ENCODE data around the gene ZP1.

ZP1 gene

GRCh38 chr11:60840470-60841430 lies 26.6 kb upstream of the ZP1 start:
- H3K9me3 Mint-ChIP-seq = no peaks in the 10 kb centered on the region
- H3K27me3 Mint-ChIP-seq = no peaks in the 10 kb centered on the region
- peak overlapping the region; percentile 93 for H3K4me3 Mint-ChIP-seq
- ATAC-seq (ENCODE audit: low read depth) (no peak), DNase-seq (ENCODE audit: low spot score in 2 of 2) (no peak)
- peaks cover 39% of the 10 kb centered on the region for H3K4me1 Mint-ChIP-seq
- peaks cover 4% of the 10 kb centered on the region for H3K36me3 Mint-ChIP-seq
- peak overlapping the region; percentile 87 for H3K27ac Mint-ChIP-seq

- peaks cover 39% of the 10 kb centered on the region for H3K4me1 Mint-ChIP-seq
- peaks cover 7% of the 10 kb centered on the region for H3K36me3 Mint-ChIP-seq
- no peaks in the 10 kb centered on the region for H3K27me3 Mint-ChIP-seq
- DNase-seq (ENCODE audit: low spot score in 2 of 2) = peak; percentile 99 to 100
- H3K9me3 Mint-ChIP-seq = no peaks in the 10 kb centered on the region
- peak within 1 kb of the TSS; percentile 93 for H3K4me3 Mint-ChIP-seq
- peak within 1 kb of the TSS; percentile 87 for H3K27ac Mint-ChIP-seq
- ATAC-seq (ENCODE audit: low read depth) = peak; percentile 97
Observed at GRCh38 chr11:60841797-60842667, 25.3 kb upstream of the ZP1 start, which contains the start of gene CCDC86. Gene CCDC86, plus strand, starts transcription at chr11:60842113. Its CDS starts 12 bp downstream, at chr11:60842125.

GRCh38 chr11:60842668-60843600 lies 24.4 kb upstream of the ZP1 start:
- H3K27ac Mint-ChIP-seq = peak overlapping the region; percentile 87
- peaks cover 39% of the 10 kb centered on the region for H3K4me1 Mint-ChIP-seq
- H3K36me3 Mint-ChIP-seq = peaks cover 9% of the 10 kb centered on the region
- no peaks in the 10 kb centered on the region for H3K27me3 Mint-ChIP-seq
- no peak for ATAC-seq (ENCODE audit: low read depth)
- DNase-seq (ENCODE audit: low spot score in 2 of 2) = no peak
- H3K9me3 Mint-ChIP-seq = no peaks in the 10 kb centered on the region
- H3K4me3 Mint-ChIP-seq = peak overlapping the region; percentile 93

DNA sequence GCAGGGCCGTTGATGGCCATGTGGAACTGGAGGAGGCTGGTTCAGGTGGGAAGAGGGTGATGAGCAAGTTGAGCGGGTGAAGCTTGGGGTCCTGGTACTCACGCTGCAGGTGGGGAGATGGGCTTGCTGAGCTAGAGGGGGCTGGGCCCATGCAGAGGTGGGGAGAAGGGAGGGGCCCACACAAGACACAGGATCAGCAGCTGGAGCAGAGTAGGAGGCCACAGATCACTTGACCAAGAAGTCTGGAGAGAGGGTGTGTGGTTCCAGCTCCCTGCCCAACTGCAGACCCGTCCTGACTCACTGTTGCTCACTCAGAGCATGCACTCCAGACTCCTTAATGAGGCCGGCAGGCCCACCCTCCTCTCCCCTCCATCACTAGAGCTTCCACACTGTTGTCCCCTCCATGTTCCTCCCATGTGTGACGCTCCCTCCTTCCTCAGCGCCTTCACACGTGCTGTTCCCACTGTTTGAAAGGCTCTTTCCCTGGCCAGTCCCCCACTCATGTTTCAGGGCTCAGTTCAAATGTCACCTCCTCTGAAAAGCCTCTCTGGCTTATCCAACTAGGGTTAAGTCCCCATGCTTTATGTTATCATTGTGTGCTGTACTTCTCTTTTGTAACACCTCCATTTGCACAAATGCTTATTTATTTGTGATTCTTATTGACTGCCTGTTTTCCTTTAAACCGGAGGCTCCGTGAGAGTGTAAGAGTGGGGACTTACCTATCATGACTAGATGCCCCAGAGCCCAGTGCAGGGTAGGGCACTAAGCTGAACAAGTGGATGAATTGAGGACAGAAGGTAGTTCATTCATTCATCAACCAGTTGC lies 23.1 kb upstream of the ZP1 start:
- Mint-ChIP-seq H3K27me3 (no peaks in the 10 kb centered on the region), H3K36me3 (peaks cover 16% of the 10 kb centered on the region), H3K9me3 (no peaks in the 10 kb centered on the region), H3K4me3 (peak overlapping the region; percentile 93), H3K4me1 (peaks cover 42% of the 10 kb centered on the region), H3K27ac (peak overlapping the region; percentile 87)
- DNase-seq (ENCODE audit: low spot score in 2 of 2) (no peak), ATAC-seq (ENCODE audit: low read depth) (no peak)

DNA sequence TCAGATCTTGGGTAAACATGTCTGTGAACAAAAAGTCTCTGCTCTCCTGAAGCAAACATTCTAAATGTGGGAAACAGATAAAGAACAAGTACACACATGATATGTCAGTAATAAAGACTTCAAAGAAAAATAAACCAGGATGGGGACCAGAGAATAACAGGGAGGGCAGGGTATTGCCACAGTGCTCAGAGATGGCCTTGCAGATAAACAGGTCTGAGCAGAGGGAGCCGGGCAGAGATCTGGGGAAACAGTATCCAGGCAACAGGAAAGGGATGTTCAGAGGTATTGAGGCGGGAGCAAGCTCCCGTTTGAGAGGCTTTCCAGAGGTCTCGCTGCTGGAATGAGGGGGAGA lies 22.5 kb upstream of the ZP1 start:
- Mint-ChIP-seq H3K4me1 (peaks cover 42% of the 10 kb centered on the region), H3K27me3 (no peaks in the 10 kb centered on the region)
- ATAC-seq (ENCODE audit: low read depth) = no peak

GRCh38 chr11:60845338-60845737 lies 22.0 kb upstream of the ZP1 start:
- no peaks in the 10 kb centered on the region for H3K27me3 Mint-ChIP-seq
- peaks cover 20% of the 10 kb centered on the region for H3K36me3 Mint-ChIP-seq
- no peak overlapping the region for H3K4me3 Mint-ChIP-seq
- H3K4me1 Mint-ChIP-seq = peaks cover 41% of the 10 kb centered on the region
- ATAC-seq (ENCODE audit: low read depth) = no peak
- DNase-seq (ENCODE audit: low spot score in 2 of 2) = no peak
- no peaks in the 10 kb centered on the region for H3K9me3 Mint-ChIP-seq
- peak overlapping the region; percentile 13 for H3K27ac Mint-ChIP-seq

More for the DNA sequence above, 22.5 kb upstream of the ZP1 start:
- Mint-ChIP-seq H3K27ac (peak overlapping the region; percentile 13), H3K4me3 (no peak overlapping the region), H3K36me3 (peaks cover 20% of the 10 kb centered on the region), H3K9me3 (no peaks in the 10 kb centered on the region)
- no peak for DNase-seq (ENCODE audit: low spot score in 2 of 2)

- H3K27me3 Mint-ChIP-seq = no peaks in the 10 kb centered on the region
- H3K9me3 Mint-ChIP-seq = no peaks in the 10 kb centered on the region
- peaks cover 35% of the 10 kb centered on the region for H3K36me3 Mint-ChIP-seq
- H3K4me3 Mint-ChIP-seq = no peak overlapping the region
- no peak for DNase-seq (ENCODE audit: low spot score in 2 of 2)
- no peak for ATAC-seq (ENCODE audit: low read depth)
- no peak overlapping the region for H3K27ac Mint-ChIP-seq
- H3K4me1 Mint-ChIP-seq = peaks cover 31% of the 10 kb centered on the region
Observed at GRCh38 chr11:60847281-60847680, 20.1 kb upstream of the ZP1 start.

GRCh38 chr11:60847896-60848295 lies 19.4 kb upstream of the ZP1 start:
- Mint-ChIP-seq H3K36me3 (peaks cover 35% of the 10 kb centered on the region), H3K4me1 (peaks cover 27% of the 10 kb centered on the region), H3K9me3 (no peaks in the 10 kb centered on the region), H3K4me3 (no peak overlapping the region), H3K27ac (no peak overlapping the region), H3K27me3 (no peaks in the 10 kb centered on the region)
- ATAC-seq (ENCODE audit: low read depth) = no peak
- DNase-seq (ENCODE audit: low spot score in 2 of 2) = no peak

DNA sequence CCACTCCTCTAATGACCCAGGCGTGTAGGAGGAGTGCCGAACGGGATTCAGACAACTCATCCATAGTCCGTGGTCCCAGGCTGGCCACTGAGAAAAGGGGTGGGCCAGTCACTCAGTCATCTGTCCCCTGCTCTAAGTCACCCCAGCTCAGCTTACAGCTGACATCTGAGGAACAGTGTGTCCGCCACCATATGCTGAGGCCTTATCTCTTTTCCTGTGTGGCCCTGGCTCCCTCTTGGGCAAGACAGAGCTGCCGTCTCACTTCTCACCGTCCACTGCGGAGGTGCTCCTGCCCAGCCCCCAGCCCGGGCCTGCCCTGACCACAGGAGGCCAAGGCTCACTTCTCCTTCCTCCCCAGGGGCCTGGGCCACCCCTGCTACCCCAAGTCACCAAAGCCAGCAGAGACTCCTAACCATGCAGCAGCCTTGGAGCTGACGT lies 18.6 kb upstream of the ZP1 start:
- H3K9me3 Mint-ChIP-seq = no peaks in the 10 kb centered on the region
- DNase-seq (ENCODE audit: low spot score in 2 of 2) (no peak), ATAC-seq (ENCODE audit: low read depth) (no peak)
- H3K4me3 Mint-ChIP-seq = no peak overlapping the region
- no peak overlapping the region for H3K27ac Mint-ChIP-seq
- peaks cover 20% of the 10 kb centered on the region for H3K4me1 Mint-ChIP-seq
- H3K27me3 Mint-ChIP-seq = no peaks in the 10 kb centered on the region
- H3K36me3 Mint-ChIP-seq = peaks cover 38% of the 10 kb centered on the region

DNA sequence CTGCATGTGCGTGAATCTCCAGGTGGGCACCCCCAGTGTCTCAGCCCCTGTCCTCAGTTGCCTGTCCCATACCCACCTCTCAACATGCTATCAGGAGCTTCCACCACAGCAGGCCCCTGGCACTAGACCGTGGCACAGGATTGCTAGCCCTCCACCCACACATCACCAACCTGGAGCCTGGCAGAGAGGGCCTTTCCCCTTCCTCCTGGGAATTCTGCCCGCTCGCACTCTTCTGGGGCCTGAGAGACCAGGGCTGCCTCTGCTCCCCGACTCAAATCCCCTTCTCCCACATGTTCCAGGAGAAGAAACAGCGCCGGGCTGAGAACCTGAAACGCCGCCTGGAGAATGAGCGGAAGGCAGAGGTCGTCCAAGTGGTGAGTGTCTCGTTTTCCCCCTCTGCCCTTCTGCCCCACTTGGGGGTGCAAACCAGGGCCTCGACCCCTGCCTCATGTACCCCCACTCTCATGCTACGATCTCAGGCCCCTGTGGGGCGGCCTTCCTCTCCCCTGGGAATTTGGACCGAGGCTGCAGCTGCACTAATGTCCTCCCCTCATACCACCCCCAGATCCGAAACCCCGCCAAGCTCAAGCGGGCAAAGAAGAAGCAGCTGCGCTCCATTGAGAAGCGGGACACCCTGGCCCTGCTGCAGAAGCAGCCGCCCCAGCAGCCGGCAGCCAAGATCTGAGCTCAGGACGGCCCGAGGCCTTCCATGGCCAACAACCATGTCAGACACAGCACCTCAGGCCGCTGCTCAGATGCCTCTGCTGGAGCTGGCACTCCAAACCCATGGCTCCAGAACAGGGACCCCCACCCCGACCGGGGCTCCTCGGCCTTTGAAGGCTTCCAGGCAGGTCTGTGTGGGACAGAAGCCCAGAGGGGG lies 17.5 kb upstream of the ZP1 start:
- H3K36me3 Mint-ChIP-seq = peaks cover 37% of the 10 kb centered on the region
- peaks cover 9% of the 10 kb centered on the region for H3K4me1 Mint-ChIP-seq
- H3K27ac Mint-ChIP-seq = no peak overlapping the region
- no peaks in the 10 kb centered on the region for H3K27me3 Mint-ChIP-seq
- DNase-seq (ENCODE audit: low spot score in 2 of 2) = no peak
- H3K9me3 Mint-ChIP-seq = no peaks in the 10 kb centered on the region
- no peak overlapping the region for H3K4me3 Mint-ChIP-seq
- no peak for ATAC-seq (ENCODE audit: low read depth)

DNA sequence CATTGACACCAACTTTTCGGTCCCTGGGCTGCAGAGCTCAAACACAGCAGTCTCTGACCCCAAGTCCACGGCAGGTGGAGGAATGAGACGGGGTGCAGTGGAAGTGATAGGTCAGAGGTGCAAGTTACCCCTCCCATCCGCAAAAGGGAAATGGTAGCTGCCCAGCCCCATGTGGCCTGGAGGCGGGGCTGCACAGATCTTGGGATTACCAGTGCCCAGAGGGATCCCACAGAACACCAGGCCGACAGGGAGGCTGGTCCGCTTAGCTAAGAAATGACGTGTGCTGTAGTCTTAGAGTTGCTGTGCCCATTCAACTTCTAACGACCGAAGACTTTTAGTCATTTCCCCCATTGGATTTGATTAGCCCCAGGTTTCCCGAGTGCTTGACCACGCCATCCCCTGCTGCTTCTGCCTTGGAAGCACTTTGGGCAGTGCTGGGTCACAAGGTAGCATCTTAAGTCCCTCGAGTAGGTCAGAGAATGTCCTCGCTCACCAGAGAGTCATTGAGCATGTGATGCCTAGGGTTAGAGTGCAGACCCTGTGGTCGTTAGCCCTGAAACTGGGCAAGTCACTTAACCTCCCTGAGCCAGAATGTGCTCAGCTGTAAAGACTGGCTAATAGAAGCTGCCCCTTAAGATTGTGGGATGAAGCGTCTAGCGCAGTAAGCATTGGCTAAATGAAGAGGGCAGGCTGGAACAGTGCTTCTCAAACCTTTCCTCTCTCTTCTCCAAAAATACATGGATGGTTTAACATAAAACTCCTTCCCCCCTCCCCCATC lies 15.8 kb upstream of the ZP1 start:
- DNase-seq (ENCODE audit: low spot score in 2 of 2) (no peak), ATAC-seq (ENCODE audit: low read depth) (no peak)
- H3K4me1 Mint-ChIP-seq = peaks cover 4% of the 10 kb centered on the region
- H3K4me3 Mint-ChIP-seq = no peak overlapping the region
- no peaks in the 10 kb centered on the region for H3K9me3 Mint-ChIP-seq
- H3K27ac Mint-ChIP-seq = no peak overlapping the region
- H3K27me3 Mint-ChIP-seq = no peaks in the 10 kb centered on the region
- peaks cover 34% of the 10 kb centered on the region for H3K36me3 Mint-ChIP-seq
